Measurements from ENCODE around the gene RPN1. TPM values are rescaled to one million over a fixed set of nuclear protein-coding genes. Genes with fewer than 3 reads are reported as not detected.

Gene RPN1
- total and polyA plus RNA-seq, 2 of the 13 experiments (the other 11 are each of a cell fraction or from before 2014, with no cell fraction given): 290 to 342 TPM

GRCh38 chr3:128617270-128617556 lies 33.4 kb downstream of the RPN1 start (continued):
- no peak for TF ChIP-seq ZNF280D (CRISPR knock-in tag; IDR thresholded peaks at IDR 0.05)
- TF ChIP-seq KAT8 (CRISPR knock-in tag; IDR thresholded peaks at IDR 0.05): no peak
- TF ChIP-seq PLRG1 (conservative IDR thresholded peaks at IDR 0.05): no peak
- TF ChIP-seq SP4 (CRISPR knock-in tag; IDR thresholded peaks at IDR 0.05): no peak
- TF ChIP-seq CHCHD3 (CRISPR knock-in tag; IDR thresholded peaks at IDR 0.05): 0 out of 2 replicates have a peak, but pooled peaks have one; percentile 3
- no peak for TF ChIP-seq ZSCAN5A (CRISPR knock-in tag; IDR thresholded peaks at IDR 0.05; ENCODE audit: borderline replicate concordance)
- no peak for TF ChIP-seq ZNF296 (CRISPR knock-in tag; conservative IDR thresholded peaks at IDR 0.05)
- TF ChIP-seq, protein P1, sequence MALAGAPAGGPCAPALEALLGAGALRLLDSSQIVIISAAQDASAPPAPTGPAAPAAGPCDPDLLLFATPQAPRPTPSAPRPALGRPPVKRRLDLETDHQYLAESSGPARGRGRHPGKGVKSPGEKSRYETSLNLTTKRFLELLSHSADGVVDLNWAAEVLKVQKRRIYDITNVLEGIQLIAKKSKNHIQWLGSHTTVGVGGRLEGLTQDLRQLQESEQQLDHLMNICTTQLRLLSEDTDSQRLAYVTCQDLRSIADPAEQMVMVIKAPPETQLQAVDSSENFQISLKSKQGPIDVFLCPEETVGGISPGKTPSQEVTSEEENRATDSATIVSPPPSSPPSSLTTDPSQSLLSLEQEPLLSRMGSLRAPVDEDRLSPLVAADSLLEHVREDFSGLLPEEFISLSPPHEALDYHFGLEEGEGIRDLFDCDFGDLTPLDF (CRISPR knock-in tag; IDR thresholded peaks at IDR 0.05): no peak
- no peak for TF ChIP-seq SP2 (CRISPR knock-in tag; IDR thresholded peaks at IDR 0.05)
- 0 out of 2 replicates have a peak, but pooled peaks have one; percentile 37 for TF ChIP-seq ZNF776 (CRISPR knock-in tag; IDR thresholded peaks at IDR 0.05)
- 0 out of 2 replicates have a peak, but pooled peaks have one; percentile 10 for TF ChIP-seq ARHGAP35 (CRISPR knock-in tag; IDR thresholded peaks at IDR 0.05; ENCODE audit: borderline replicate concordance)
- TF ChIP-seq, protein P2, sequence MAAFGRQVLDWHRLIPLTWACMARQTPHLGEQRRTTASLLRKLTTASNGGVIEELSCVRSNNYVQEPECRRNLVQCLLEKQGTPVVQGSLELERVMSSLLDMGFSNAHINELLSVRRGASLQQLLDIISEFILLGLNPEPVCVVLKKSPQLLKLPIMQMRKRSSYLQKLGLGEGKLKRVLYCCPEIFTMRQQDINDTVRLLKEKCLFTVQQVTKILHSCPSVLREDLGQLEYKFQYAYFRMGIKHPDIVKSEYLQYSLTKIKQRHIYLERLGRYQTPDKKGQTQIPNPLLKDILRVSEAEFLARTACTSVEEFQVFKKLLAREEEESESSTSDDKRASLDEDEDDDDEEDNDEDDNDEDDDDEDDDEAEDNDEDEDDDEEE (CRISPR knock-in tag; IDR thresholded peaks at IDR 0.05): no peak
- no peak for TF ChIP-seq ZFP37 (CRISPR knock-in tag; IDR thresholded peaks at IDR 0.05; ENCODE audit: borderline replicate concordance)
- no peak for TF ChIP-seq JUN (CRISPR knock-in tag; IDR thresholded peaks at IDR 0.05)
- no peak for TF ChIP-seq LCORL (IDR thresholded peaks at IDR 0.05)
- no peak for TF ChIP-seq LCORL (CRISPR knock-in tag; IDR thresholded peaks at IDR 0.05)
- no peak for TF ChIP-seq ZNF746 (CRISPR knock-in tag; IDR thresholded peaks at IDR 0.05)
- TF ChIP-seq, protein P3, sequence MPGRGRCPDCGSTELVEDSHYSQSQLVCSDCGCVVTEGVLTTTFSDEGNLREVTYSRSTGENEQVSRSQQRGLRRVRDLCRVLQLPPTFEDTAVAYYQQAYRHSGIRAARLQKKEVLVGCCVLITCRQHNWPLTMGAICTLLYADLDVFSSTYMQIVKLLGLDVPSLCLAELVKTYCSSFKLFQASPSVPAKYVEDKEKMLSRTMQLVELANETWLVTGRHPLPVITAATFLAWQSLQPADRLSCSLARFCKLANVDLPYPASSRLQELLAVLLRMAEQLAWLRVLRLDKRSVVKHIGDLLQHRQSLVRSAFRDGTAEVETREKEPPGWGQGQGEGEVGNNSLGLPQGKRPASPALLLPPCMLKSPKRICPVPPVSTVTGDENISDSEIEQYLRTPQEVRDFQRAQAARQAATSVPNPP (CRISPR knock-in tag; IDR thresholded peaks at IDR 0.05): 0 out of 2 replicates have a peak, but pooled peaks have one; percentile 14
- TF ChIP-seq ZSCAN30 (CRISPR knock-in tag; IDR thresholded peaks at IDR 0.05): no peak
- TF ChIP-seq SP5 (CRISPR knock-in tag; IDR thresholded peaks at IDR 0.05; ENCODE audit: borderline replicate concordance, low read depth): no peak
- TF ChIP-seq, protein P4, sequence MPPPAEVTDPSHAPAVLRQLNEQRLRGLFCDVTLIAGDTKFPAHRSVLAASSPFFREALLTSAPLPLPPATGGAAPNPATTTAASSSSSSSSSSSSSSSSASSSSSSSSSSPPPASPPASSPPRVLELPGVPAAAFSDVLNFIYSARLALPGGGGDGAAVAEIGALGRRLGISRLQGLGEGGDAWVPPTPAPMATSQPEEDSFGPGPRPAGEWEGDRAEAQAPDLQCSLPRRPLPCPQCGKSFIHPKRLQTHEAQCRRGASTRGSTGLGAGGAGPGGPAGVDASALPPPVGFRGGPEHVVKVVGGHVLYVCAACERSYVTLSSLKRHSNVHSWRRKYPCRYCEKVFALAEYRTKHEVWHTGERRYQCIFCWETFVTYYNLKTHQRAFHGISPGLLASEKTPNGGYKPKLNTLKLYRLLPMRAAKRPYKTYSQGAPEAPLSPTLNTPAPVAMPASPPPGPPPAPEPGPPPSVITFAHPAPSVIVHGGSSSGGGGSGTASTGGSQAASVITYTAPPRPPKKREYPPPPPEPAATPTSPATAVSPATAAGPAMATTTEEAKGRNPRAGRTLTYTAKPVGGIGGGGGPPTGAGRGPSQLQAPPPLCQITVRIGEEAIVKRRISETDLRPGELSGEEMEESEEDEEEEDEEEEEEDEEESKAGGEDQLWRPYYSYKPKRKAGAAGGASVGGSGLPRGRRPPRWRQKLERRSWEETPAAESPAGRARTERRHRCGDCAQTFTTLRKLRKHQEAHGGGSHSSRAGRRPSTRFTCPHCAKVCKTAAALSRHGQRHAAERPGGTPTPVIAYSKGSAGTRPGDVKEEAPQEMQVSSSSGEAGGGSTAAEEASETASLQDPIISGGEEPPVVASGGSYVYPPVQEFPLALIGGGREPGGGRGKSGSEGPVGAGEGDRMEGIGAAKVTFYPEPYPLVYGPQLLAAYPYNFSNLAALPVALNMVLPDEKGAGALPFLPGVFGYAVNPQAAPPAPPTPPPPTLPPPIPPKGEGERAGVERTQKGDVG (CRISPR knock-in tag; IDR thresholded peaks at IDR 0.05; ENCODE audit: borderline replicate concordance): no peak

All from HepG2 (cell line).